Measurements from ENCODE around the gene GSE1. TPM values are rescaled to one million over a fixed set of nuclear protein-coding genes. Genes with fewer than 3 reads are reported as not detected.

GSE1 gene
- total RNA-seq, 1 donor = 23.1 TPM

DNA sequence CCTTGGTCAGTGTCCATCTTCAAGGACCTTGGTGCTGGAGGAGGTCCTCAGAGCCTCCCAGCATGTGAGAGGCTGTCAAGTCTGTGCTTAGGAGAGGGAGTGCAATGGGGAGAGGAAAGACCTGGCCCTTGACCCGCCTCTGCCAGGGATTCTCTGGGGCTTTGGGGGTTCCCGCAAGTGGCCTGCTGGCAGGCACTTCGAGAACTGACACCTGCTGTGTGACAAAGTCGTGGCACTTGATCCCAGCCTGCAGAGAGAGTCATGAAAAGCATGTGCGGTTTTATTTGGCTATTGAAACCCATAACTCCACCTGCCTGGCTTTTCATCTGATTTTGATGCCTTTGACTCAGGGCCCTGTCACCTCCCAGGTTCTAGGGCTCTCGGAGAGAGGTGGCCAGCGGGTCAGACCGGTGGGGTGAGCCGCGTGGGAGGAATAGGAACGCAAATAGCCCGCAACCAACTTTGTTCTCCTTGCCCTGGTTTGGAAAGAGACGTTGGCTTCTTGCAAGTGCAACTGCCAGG, 42.8 kb upstream of the GSE1 start:
- no peak for DNase-seq (ENCODE audit: low read depth)
- H3K4me3 ChIP-seq (ENCODE audit: low read depth, low read length) = no peak overlapping the region
- TF ChIP-seq, protein P1, sequence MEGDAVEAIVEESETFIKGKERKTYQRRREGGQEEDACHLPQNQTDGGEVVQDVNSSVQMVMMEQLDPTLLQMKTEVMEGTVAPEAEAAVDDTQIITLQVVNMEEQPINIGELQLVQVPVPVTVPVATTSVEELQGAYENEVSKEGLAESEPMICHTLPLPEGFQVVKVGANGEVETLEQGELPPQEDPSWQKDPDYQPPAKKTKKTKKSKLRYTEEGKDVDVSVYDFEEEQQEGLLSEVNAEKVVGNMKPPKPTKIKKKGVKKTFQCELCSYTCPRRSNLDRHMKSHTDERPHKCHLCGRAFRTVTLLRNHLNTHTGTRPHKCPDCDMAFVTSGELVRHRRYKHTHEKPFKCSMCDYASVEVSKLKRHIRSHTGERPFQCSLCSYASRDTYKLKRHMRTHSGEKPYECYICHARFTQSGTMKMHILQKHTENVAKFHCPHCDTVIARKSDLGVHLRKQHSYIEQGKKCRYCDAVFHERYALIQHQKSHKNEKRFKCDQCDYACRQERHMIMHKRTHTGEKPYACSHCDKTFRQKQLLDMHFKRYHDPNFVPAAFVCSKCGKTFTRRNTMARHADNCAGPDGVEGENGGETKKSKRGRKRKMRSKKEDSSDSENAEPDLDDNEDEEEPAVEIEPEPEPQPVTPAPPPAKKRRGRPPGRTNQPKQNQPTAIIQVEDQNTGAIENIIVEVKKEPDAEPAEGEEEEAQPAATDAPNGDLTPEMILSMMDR (IDR thresholded peaks at IDR 0.05; ENCODE audit: insufficient read depth, low read length) = no peak

DNA sequence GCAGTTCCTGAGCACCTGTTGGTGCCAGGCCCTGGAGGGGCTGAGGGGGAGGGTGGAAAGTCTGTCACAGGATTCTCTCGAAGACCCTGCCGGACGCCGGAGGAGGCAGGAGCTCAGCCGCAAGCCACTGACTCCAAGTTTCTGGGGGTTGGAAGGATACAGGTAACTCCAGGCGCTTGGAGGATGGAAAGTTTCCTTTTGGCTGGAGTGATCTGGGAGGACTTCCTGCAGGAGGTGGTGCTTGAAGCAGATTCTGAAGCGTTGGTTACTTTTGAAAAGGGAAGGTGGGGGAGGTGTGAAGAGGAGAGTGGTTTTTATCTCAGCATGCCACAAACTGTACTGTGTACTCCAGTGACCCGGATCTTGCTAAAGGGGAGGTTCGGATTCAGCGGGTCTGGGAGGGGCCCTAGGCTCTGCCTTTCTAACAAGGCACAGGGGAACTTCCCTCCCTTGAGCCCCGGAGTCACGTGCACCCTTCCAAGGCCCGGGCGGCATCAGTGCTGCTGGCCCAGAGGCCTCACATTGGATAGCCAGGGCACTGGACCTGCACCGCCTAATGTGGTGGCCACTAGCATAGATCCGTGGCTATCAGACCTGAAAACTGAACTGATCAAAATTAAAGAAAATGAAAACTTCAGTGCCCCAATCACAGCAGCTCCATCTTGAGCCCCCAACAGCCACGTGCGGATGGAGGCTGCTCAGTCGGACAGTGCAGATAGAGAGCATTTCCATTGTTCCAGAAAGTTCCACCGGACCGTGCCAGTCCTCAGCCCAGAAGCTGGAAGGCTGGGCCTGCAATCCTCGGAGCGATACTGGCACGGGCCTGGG, 42.2 kb upstream of the GSE1 start:
- DNase-seq (ENCODE audit: low read depth) = no peak
- H3K4me3 ChIP-seq (ENCODE audit: low read depth, low read length) = no peak overlapping the region
- TF ChIP-seq, protein P1 (IDR thresholded peaks at IDR 0.05; ENCODE audit: insufficient read depth, low read length) = no peak

DNA sequence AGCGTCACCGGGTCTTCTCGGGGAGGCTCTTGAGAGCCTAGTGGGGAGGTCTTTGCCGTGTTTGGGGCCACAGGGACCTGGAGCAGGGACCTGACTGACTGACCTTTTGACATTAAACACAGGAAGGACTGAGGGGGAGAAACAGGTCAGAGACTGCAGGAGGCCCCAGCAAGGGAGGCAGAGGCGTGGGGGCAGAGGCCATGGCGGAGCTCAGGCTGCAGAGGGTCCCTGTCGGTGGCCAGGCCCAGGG, 41.6 kb upstream of the GSE1 start:
- DNase-seq (ENCODE audit: low read depth) = no peak
- no peak overlapping the region for H3K4me3 ChIP-seq (ENCODE audit: low read depth, low read length)
- TF ChIP-seq, protein P1 (IDR thresholded peaks at IDR 0.05; ENCODE audit: insufficient read depth, low read length) = no peak

DNA sequence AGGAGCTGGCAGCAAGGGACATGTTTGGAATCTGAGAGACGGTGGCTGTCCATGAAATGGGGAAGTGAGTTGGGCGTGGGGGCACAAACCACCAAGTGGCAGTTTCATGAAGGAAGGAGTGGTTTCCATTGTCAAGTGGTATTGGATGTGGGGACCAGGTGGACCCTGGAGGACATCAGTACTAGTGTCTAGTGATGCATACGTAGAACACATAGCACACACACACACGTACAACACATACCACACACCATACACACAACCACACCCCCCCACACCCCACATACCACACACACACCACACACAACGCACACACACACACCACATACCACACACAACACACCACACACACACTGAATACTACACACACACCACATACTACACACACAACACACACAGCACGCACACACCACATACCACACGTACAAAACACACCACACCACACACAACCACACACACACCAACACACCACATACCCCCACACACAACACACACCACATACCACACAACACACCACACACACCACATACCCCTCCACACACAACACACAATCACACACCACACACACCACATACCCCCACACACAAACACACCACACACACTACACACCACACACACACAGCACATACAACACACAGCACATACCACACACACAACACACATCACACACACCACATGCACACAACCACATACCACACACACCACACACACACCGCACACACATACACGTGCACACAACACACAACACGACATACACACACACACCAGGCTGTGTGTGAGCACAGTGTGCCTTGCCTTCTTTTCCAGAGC, 41.1 kb upstream of the GSE1 start:
- TF ChIP-seq, protein P1 (IDR thresholded peaks at IDR 0.05; ENCODE audit: insufficient read depth, low read length) = no peak
- no peak overlapping the region for H3K4me3 ChIP-seq (ENCODE audit: low read depth, low read length)
- DNase-seq (ENCODE audit: low read depth) = no peak

DNA sequence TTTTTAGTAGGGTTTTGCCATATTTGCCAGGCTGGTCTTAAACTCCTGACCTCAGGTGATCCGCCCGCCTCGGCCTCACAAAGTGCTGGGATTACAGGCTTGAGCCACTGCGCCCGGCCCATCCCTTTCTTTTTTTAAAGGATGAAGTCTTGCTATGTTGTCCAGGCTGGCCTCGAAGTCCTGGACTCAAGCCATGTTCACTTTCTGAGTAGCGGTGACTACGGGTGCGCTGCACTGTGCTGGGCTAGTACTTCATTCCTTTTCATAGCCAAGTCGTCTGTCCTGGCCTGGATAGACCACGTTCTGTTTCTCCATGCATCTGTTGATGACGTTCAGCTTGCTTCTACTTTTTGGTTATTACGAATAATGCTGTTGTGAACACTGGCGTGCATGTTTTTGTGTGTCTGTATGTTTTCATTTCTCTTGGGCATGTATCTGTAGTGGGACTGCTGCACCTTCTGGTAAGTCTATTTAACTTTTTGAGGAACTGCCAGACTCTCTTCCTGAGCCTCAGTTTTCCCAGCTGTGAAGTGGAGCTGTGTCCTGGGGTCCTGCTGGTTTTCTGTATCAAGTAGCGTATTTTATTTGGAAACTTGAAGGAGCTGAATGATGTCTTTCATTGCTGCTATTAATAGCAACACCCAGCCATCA, 40.0 kb upstream of the GSE1 start:
- DNase-seq (ENCODE audit: low read depth) = no peak
- TF ChIP-seq, protein P1 (IDR thresholded peaks at IDR 0.05; ENCODE audit: insufficient read depth, low read length) = no peak

DNA sequence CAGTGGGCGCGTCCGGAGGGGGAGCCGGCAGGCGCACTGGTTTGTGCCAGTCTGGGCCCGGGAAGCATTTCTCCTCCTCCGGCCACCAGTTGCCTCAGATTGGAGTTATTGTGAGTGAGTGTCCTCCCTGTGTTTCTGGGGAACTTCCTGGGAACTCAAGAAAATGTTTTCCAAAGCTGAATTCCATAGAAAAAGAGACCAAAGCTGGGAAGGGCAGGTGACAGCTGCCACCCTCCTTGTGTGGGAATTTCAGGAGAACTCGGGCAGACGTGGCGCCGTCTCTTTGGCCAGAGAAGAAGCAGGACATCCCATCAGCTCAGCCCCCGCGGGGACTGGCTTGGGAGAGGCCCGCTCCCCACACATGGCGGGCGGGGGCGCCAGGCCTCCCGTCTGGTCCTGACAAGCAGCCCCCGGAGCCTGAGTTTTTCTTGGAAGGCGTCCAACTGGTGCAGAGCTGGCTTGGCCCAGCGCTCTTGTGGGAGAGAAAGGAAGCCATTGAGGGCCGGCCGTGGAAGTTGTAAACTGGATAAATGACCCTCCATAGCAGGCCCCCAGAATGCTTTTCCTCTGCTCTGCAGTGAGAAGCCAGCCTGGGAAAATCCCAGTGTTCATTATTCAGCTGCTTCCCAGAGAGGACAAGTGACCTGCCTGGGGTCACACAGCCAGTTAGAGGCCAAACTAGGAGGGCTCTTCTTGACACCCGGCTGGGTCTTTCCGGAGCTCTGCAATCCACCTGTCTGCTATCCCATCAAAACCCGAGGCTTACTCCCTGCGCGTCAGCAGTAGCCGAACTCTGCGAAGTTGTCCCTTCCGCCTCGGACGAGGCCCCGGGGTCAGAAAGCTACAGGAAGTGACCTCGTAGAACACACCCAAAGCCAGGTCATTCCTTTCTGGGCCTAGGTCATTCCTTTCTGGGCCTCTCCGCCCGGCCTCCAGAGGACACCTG, 39.2 kb upstream of the GSE1 start:
- no peak overlapping the region for H3K4me3 ChIP-seq (ENCODE audit: low read depth, low read length)
- DNase-seq (ENCODE audit: low read depth) = peak; percentile 77
- TF ChIP-seq, protein P1 (IDR thresholded peaks at IDR 0.05; ENCODE audit: insufficient read depth, low read length) = no peak

More for the DNA sequence above, 40.0 kb upstream of the GSE1 start:
- no peak overlapping the region for H3K4me3 ChIP-seq (ENCODE audit: low read depth, low read length)
